K562 (cell line): Measurements from ENCODE around the gene C1orf94. TPM values are rescaled to one million over a fixed set of nuclear protein-coding genes. Genes with fewer than 3 reads are reported as not detected.

ENCODE experiments used
- CBX3 ChIP-seq, 2 experiments: IDR thresholded peaks; 1 replicate in 1 of 2; 2 replicates in 1 of 2; pipeline ENCODE4 v1.6.1; 2012; ENCODE audit warnings: inconsistent platforms in 2 of 2, low read length in 2 of 2, borderline replicate concordance in 1 of 2, control low read depth in 1 of 2
- GATA2 ChIP-seq: sonication (generic); formaldehyde crosslinking; IDR thresholded peaks from 2 replicates; pipeline ENCODE4 v1.4.0; 2020; ENCODE audit warnings: mild to moderate bottlenecking, missing genetic modification reagents
- MEIS2 ChIP-seq: fragments of 450-650 bp; IDR thresholded peaks from 2 replicates; pipeline ENCODE4 v1.6.1; 2014; ENCODE audit warnings: mild to moderate bottlenecking; ENCODE audit not compliant: partially characterized antibody
- NFIC ChIP-seq: fragments of 450-650 bp; IDR thresholded peaks from 2 replicates; pipeline ENCODE4 v1.6.1; 2017; ENCODE audit warnings: mild to moderate bottlenecking, inconsistent platforms
- SAP30 ChIP-seq: fragments of 200-600 bp; sonication (generic); IDR thresholded peaks from 2 replicates; pipeline ENCODE4 v1.6.1; 2012; ENCODE audit warnings: borderline replicate concordance, low read depth, mild to moderate bottlenecking, moderate library complexity, low read length, control low read depth, inconsistent platforms; ENCODE audit not compliant: insufficient read depth, poor library complexity, severe bottlenecking
- ZBTB7A ChIP-seq: IDR thresholded peaks from 2 replicates; pipeline ENCODE4 v1.6.1; 2011; ENCODE audit warnings: low read depth, mild to moderate bottlenecking, low read length, moderate library complexity, borderline replicate concordance; ENCODE audit not compliant: control insufficient read depth
- ZFP1 ChIP-seq: fragments of 450-650 bp; formaldehyde crosslinking; IDR thresholded peaks from 2 replicates; pipeline ENCODE4 v1.4.0; 2020; ENCODE audit warnings: mild to moderate bottlenecking, mixed read lengths
- ZNF445 ChIP-seq: fragments of 250-450 bp; sonication (Bioruptor Pico); IDR thresholded peaks from 2 replicates; pipeline ENCODE4 v1.4.0; 2020; ENCODE audit warnings: low read depth, mild to moderate bottlenecking, moderate library complexity
- ZNF695 ChIP-seq: fragments of 450-650 bp; formaldehyde crosslinking; IDR thresholded peaks from 2 replicates; pipeline ENCODE4 v1.4.0; 2020; ENCODE audit warnings: mild to moderate bottlenecking, moderate library complexity
- polyA plus RNA-seq, 8 experiments: library from polyadenylated mRNA; depleted of rRNA in 4 of 8; stranded (reverse) in 5 of 8; unstranded in 3 of 8; fragments of >200 nt; fragmentation: Nextera tagmentation in 2 of 8; fragmentation: Illumina TruSeq in 1 of 8; extraction: Ambion mirVana in 2 of 8; extraction: Trizol in 1 of 8; gene quantifications; 2 replicates each; pipeline versions ENCODE4 v1.2.1 to v1.2.3, GENCODE V29; 2011 to 2014; ENCODE audit warnings: inconsistent platforms in 1 of 8, missing spikeins in 1 of 8
- total RNA-seq, 7 experiments: library from RNA; depleted of rRNA in 6 of 7; stranded (reverse); fragments of >200 nt in 6 of 7; fragmentation: Illumina TruSeq in 2 of 7; extraction: Trizol in 2 of 7; gene quantifications; 2 replicates each; pipeline versions ENCODE4 v1.2.1 to v1.2.3, GENCODE V29; 2011 to 2021; ENCODE audit warnings: low replicate concordance in 1 of 7
- TF ChIP-seq, protein P1 (sequence below): fragments of 200-800 bp; sonication (Bioruptor generic); IDR thresholded peaks from 2 replicates; pipeline ENCODE4 v1.6.1; 2016; ENCODE audit warnings: missing genetic modification characterization, missing compliant biosample characterization
- TF ChIP-seq, protein P2 (sequence below): sonication (generic); formaldehyde crosslinking; IDR thresholded peaks from 2 replicates; pipeline ENCODE4 v1.8.0; 2023; ENCODE audit warnings: missing genetic modification reagents, mild to moderate bottlenecking, borderline replicate concordance
- TF ChIP-seq, protein P3 (sequence below): IDR thresholded peaks from 2 replicates; pipeline ENCODE4 v1.6.1; 2012; ENCODE audit warnings: low read depth, low read length, improper control_type of control experiment, borderline replicate concordance

The C1orf94 gene
- total and polyA plus RNA-seq, 9 of the 15 experiments (the other 6 are each of a cell fraction or from before 2014, with no cell fraction given), result not detected

DNA sequence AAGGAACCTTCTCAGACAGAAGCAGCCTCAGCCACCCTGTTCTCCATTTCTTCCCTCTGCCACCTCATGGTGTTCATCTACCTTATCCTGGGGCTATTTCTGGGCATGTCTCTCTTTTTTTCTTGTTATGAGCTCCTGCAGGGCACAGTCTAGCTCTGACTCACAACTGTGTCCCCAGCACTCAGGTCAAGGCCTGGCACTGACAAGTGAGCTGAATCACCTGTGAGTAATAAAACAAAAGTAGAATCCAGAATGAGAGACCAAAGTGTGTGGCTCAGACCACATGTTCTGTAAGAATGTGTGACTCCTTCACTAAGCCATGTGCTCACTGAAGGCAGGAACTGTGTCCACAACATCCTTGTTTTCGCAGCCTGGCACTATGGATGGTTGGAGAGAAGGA lies 23.2 kb downstream of the C1orf94 start (continued):
- TF ChIP-seq, protein P1, sequence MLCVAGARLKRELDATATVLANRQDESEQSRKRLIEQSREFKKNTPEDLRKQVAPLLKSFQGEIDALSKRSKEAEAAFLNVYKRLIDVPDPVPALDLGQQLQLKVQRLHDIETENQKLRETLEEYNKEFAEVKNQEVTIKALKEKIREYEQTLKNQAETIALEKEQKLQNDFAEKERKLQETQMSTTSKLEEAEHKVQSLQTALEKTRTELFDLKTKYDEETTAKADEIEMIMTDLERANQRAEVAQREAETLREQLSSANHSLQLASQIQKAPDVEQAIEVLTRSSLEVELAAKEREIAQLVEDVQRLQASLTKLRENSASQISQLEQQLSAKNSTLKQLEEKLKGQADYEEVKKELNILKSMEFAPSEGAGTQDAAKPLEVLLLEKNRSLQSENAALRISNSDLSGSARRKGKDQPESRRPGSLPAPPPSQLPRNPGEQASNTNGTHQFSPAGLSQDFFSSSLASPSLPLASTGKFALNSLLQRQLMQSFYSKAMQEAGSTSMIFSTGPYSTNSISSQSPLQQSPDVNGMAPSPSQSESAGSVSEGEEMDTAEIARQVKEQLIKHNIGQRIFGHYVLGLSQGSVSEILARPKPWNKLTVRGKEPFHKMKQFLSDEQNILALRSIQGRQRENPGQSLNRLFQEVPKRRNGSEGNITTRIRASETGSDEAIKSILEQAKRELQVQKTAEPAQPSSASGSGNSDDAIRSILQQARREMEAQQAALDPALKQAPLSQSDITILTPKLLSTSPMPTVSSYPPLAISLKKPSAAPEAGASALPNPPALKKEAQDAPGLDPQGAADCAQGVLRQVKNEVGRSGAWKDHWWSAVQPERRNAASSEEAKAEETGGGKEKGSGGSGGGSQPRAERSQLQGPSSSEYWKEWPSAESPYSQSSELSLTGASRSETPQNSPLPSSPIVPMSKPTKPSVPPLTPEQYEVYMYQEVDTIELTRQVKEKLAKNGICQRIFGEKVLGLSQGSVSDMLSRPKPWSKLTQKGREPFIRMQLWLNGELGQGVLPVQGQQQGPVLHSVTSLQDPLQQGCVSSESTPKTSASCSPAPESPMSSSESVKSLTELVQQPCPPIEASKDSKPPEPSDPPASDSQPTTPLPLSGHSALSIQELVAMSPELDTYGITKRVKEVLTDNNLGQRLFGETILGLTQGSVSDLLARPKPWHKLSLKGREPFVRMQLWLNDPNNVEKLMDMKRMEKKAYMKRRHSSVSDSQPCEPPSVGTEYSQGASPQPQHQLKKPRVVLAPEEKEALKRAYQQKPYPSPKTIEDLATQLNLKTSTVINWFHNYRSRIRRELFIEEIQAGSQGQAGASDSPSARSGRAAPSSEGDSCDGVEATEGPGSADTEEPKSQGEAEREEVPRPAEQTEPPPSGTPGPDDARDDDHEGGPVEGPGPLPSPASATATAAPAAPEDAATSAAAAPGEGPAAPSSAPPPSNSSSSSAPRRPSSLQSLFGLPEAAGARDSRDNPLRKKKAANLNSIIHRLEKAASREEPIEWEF (CRISPR knock-in tag), result no peak
- TF ChIP-seq MEIS2, result no peak
- no peak for TF ChIP-seq GATA2
- TF ChIP-seq ZNF695, result no peak
- TF ChIP-seq SAP30, result no peak
- TF ChIP-seq CBX3 (IDR thresholded peaks at IDR 0.05; ENCODE audit: borderline replicate concordance in 1 of 2, low read length in 2 of 2), result no peak
- TF ChIP-seq ZFP1 (CRISPR knock-in tag), result no peak
- TF ChIP-seq ZBTB7A, result no peak
- TF ChIP-seq, protein P2, sequence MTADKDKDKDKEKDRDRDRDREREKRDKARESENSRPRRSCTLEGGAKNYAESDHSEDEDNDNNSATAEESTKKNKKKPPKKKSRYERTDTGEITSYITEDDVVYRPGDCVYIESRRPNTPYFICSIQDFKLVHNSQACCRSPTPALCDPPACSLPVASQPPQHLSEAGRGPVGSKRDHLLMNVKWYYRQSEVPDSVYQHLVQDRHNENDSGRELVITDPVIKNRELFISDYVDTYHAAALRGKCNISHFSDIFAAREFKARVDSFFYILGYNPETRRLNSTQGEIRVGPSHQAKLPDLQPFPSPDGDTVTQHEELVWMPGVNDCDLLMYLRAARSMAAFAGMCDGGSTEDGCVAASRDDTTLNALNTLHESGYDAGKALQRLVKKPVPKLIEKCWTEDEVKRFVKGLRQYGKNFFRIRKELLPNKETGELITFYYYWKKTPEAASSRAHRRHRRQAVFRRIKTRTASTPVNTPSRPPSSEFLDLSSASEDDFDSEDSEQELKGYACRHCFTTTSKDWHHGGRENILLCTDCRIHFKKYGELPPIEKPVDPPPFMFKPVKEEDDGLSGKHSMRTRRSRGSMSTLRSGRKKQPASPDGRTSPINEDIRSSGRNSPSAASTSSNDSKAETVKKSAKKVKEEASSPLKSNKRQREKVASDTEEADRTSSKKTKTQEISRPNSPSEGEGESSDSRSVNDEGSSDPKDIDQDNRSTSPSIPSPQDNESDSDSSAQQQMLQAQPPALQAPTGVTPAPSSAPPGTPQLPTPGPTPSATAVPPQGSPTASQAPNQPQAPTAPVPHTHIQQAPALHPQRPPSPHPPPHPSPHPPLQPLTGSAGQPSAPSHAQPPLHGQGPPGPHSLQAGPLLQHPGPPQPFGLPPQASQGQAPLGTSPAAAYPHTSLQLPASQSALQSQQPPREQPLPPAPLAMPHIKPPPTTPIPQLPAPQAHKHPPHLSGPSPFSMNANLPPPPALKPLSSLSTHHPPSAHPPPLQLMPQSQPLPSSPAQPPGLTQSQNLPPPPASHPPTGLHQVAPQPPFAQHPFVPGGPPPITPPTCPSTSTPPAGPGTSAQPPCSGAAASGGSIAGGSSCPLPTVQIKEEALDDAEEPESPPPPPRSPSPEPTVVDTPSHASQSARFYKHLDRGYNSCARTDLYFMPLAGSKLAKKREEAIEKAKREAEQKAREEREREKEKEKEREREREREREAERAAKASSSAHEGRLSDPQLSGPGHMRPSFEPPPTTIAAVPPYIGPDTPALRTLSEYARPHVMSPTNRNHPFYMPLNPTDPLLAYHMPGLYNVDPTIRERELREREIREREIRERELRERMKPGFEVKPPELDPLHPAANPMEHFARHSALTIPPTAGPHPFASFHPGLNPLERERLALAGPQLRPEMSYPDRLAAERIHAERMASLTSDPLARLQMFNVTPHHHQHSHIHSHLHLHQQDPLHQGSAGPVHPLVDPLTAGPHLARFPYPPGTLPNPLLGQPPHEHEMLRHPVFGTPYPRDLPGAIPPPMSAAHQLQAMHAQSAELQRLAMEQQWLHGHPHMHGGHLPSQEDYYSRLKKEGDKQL (CRISPR knock-in tag), result no peak
- TF ChIP-seq NFIC, result no peak
- TF ChIP-seq, protein P3, sequence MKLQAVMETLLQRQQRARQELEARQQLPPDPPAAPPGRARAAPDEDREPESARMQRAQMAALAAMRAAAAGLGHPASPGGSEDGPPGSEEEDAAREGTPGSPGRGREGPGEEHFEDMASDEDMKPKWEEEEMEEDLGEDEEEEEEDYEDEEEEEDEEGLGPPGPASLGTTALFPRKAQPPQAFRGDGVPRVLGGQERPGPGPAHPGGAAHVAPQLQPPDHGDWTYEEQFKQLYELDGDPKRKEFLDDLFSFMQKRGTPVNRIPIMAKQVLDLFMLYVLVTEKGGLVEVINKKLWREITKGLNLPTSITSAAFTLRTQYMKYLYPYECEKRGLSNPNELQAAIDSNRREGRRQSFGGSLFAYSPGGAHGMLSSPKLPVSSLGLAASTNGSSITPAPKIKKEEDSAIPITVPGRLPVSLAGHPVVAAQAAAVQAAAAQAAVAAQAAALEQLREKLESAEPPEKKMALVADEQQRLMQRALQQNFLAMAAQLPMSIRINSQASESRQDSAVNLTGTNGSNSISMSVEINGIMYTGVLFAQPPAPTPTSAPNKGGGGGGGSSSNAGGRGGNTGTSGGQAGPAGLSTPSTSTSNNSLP, result no peak
- no peak for TF ChIP-seq ZNF445 (CRISPR knock-in tag)
- TF ChIP-seq, all 486 proteins: peak for 0
